ENCODE data around the gene OSGEP. TPM values are rescaled to one million over a fixed set of nuclear protein-coding genes. Genes with fewer than 3 reads are reported as not detected.

OSGEP gene
- total RNA-seq, 1 experiment from 2014 or later, result 50.8 TPM

DNA sequence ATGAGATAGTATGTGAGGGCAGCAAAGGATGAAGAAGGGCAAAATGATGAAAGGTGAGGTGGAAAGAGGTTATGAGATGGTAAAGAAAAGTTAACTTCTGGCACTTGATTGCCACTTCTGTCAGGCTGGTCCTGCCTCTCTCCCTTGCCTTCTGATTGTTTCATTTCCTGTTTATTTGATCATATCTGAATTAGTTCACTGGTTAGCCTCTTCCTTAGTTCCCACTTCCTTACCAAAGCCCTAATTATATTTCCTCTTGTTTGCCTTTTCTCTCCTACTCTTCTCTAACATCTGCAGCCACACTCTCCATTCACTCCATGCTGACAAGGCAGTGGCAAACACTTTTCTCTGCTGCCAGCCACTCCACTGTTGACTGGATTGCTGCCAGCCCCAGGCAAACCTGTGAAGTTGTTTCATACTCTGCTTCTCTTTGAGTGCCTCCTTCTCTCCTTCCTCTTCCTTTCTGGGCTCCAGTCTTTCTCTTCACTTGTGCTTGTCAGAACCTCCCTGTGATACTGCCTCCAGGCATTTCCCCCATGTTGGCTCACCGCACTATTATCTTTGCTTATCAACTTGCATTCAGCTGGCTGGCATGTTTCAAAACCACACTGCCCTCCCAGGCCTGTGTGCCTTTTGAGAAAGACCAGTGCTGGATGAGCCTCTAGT, 22.7 kb upstream of the OSGEP start:
- no peak overlapping the region for H3K14ac ChIP-seq (ENCODE audit: insufficient read depth, low read length)
- Mint-ChIP-seq H3K27me3 (ENCODE audit: low read depth) (no peaks in the 10 kb centered on the region), H3K9me3 (no peaks in the 10 kb centered on the region), H3K27ac (no peak overlapping the region), H3K4me1 (peaks cover 12 to 15% of the 10 kb centered on the region in 2 experiments), H3K4me3 (no peak overlapping the region), H3K36me3 (ENCODE audit: insufficient read depth in 1 of 3, low read depth in 3 of 3) (peaks cover 40 to 60% (median 59%) of the 10 kb centered on the region in 3 experiments; a peak in 6 of 7 replicates)
- H2BK5ac ChIP-seq (ENCODE audit: insufficient read length, low read length), result no peak overlapping the region
- no peaks in the 10 kb centered on the region for H4K20me1 ChIP-seq (ENCODE audit: control insufficient read depth, insufficient read depth, insufficient read length)
- H2BK15ac ChIP-seq (ENCODE audit: low read depth, low read length), result no peak overlapping the region
- WGBS (ENCODE audit: extremely low coverage, insufficient read length, low lambda C conversion rate), result no CpG with 5 or more reads among the region's 1 CpG
- no peak overlapping the region for H2BK20ac ChIP-seq (ENCODE audit: low read depth, low read length, poor library complexity, severe bottlenecking)
- no peak overlapping the region for H2BK12ac ChIP-seq (ENCODE audit: insufficient read length, low read depth, low read length)
- H4K8ac ChIP-seq (replicated peaks; ENCODE audit: insufficient read length, low read depth, low read length), result no peak overlapping the region
- H3K9ac ChIP-seq (ENCODE audit: extremely low read depth, insufficient read length, low read length), result no peak overlapping the region
- H3K9me3 ChIP-seq (ENCODE audit: control insufficient read depth, low read depth, low read length), result no peaks in the 10 kb centered on the region
- H3K18ac ChIP-seq (ENCODE audit: insufficient read length, low read depth, low read length), result no peak overlapping the region
- H2AK5ac ChIP-seq (ENCODE audit: insufficient read length, low read length), result no peak overlapping the region
- H2AFZ ChIP-seq (ENCODE audit: low read length), result no peak overlapping the region
- peaks cover 1% of the 10 kb centered on the region for H3K79me1 ChIP-seq (ENCODE audit: insufficient read depth, low read depth, low read length, poor library complexity, severe bottlenecking)
- H3K4me1 ChIP-seq (ENCODE audit: insufficient read depth, low read length), result peaks cover 2% of the 10 kb centered on the region; the same call in 1 of the 2 replicates
- no peak for DNase-seq
- no peak overlapping the region for H3K4ac ChIP-seq (ENCODE audit: low read depth, low read length)
- no peak overlapping the region for H3K27ac ChIP-seq (ENCODE audit: insufficient read length, low read depth, low read length)
- H3K27me3 ChIP-seq (ENCODE audit: insufficient read depth, low read length), result no peaks in the 10 kb centered on the region
- H3K56ac ChIP-seq (ENCODE audit: insufficient read length, low read depth, low read length), result no peak overlapping the region
- H4K91ac ChIP-seq (ENCODE audit: insufficient read length, low read depth, low read length), result no peak overlapping the region
- no peak overlapping the region for H3K4me2 ChIP-seq (ENCODE audit: insufficient read depth, insufficient read length, low read length)
- no peak overlapping the region for H3T11ph ChIP-seq (ENCODE audit: low read length)
- no peaks in the 10 kb centered on the region for H3K79me2 ChIP-seq (ENCODE audit: insufficient read depth, low read length)
- H3K23ac ChIP-seq (ENCODE audit: insufficient read length, low read depth, low read length), result no peak overlapping the region
- H2BK120ac ChIP-seq (ENCODE audit: low read depth, low read length, poor library complexity, severe bottlenecking), result no peak overlapping the region
- H3K23me2 ChIP-seq (ENCODE audit: insufficient read length, low read depth, low read length, poor library complexity, severe bottlenecking), result no peaks in the 10 kb centered on the region
- TF ChIP-seq, protein P1, sequence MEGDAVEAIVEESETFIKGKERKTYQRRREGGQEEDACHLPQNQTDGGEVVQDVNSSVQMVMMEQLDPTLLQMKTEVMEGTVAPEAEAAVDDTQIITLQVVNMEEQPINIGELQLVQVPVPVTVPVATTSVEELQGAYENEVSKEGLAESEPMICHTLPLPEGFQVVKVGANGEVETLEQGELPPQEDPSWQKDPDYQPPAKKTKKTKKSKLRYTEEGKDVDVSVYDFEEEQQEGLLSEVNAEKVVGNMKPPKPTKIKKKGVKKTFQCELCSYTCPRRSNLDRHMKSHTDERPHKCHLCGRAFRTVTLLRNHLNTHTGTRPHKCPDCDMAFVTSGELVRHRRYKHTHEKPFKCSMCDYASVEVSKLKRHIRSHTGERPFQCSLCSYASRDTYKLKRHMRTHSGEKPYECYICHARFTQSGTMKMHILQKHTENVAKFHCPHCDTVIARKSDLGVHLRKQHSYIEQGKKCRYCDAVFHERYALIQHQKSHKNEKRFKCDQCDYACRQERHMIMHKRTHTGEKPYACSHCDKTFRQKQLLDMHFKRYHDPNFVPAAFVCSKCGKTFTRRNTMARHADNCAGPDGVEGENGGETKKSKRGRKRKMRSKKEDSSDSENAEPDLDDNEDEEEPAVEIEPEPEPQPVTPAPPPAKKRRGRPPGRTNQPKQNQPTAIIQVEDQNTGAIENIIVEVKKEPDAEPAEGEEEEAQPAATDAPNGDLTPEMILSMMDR (conservative IDR thresholded peaks at IDR 0.05), result no peak
- H4K5ac ChIP-seq (ENCODE audit: insufficient read length, low read depth, low read length), result no peak overlapping the region
